Smooth muscle cell (in vitro differentiated cells): ENCODE data around the gene SAE1. TPM values are rescaled to one million over a fixed set of nuclear protein-coding genes. Genes with fewer than 3 reads are reported as not detected.
A peak's percentile ranks its signal among the peaks of the same experiment; 100 is the strongest.

Experiments
- DNase-seq: peaks from one replicate; lab custom pipeline; 2025; ENCODE audit not compliant: unreplicated experiment; lab: John Stamatoyannopoulos, UW
- H2AFZ ChIP-seq: fragments of 200-600 bp; sonication (generic); 2 replicates; pipeline ENCODE4 v1.6.0; 2016; ENCODE audit warnings: antibody characterized with exemption, low read depth, mild to moderate bottlenecking
- H3F3A ChIP-seq: fragments of 200-600 bp; sonication (generic); 2 replicates; pipeline ENCODE4 v1.6.0; 2017; ENCODE audit warnings: antibody characterized with exemption, low read depth
- H3K27ac ChIP-seq: fragments of 200-600 bp; sonication (generic); 2 replicates; pipeline ENCODE4 v1.5.1; 2016; ENCODE audit warnings: low read depth, mild to moderate bottlenecking
- H3K27me3 ChIP-seq: fragments of 200-600 bp; sonication (generic); 2 replicates; pipeline ENCODE4 v1.6.1; 2016; ENCODE audit warnings: low read depth, mild to moderate bottlenecking
- H3K36me3 ChIP-seq: fragments of 200-600 bp; sonication (generic); 2 replicates; pipeline ENCODE4 v1.5.1; 2016; ENCODE audit warnings: low read depth
- H3K4me1 ChIP-seq: fragments of 200-600 bp; sonication (generic); 2 replicates; pipeline ENCODE4 v1.5.1; 2016; ENCODE audit warnings: low read depth
- H3K4me2 ChIP-seq: fragments of 200-600 bp; sonication (generic); 2 replicates; pipeline ENCODE4 v1.6.0; 2016; ENCODE audit warnings: mild to moderate bottlenecking
- H3K4me3 ChIP-seq: fragments of 200-600 bp; sonication (generic); 2 replicates; pipeline ENCODE4 v1.5.1; 2016; ENCODE audit warnings: mild to moderate bottlenecking
- H3K79me2 ChIP-seq: fragments of 200-600 bp; sonication (generic); 2 replicates; pipeline ENCODE4 v1.6.0; 2016; ENCODE audit warnings: low read depth, mild to moderate bottlenecking
- H3K9ac ChIP-seq: fragments of 200-600 bp; sonication (generic); 2 replicates; pipeline ENCODE4 v1.6.0; 2016; ENCODE audit warnings: low read depth
- H3K9me3 ChIP-seq: fragments of 200-600 bp; sonication (generic); replicated peaks from 2 replicates; pipeline ENCODE4 v1.5.1; 2016; ENCODE audit warnings: low read depth
- H4K20me1 ChIP-seq: fragments of 200-600 bp; sonication (generic); 2 replicates; pipeline ENCODE4 v1.6.0; 2016; ENCODE audit warnings: low read depth
- CTCF ChIP-seq: fragments of 200-600 bp; sonication (generic); IDR thresholded peaks from 2 replicates; pipeline ENCODE4 v1.5.1; 2017; ENCODE audit warnings: borderline replicate concordance, mild to moderate bottlenecking, antibody characterized with exemption; ENCODE audit not compliant: insufficient read depth, poor library complexity, severe bottlenecking
- WGBS: methylation state at CpG from one replicate; pipeline ENCODE4 v1.1.7; 2016; ENCODE audit warnings: low lambda C conversion rate; 5-methylcytosine and 5-hydroxymethylcytosine counted together
- polyA plus RNA-seq: library from polyadenylated mRNA; unstranded; fragments of >200 nt; fragmentation: Nextera tagmentation; extraction: Ambion mirVana; gene quantifications from 2 replicates; pipeline ENCODE4 v1.2.1, GENCODE V29; 2016
- total RNA-seq: library from RNA; depleted of rRNA; stranded (reverse); fragments of >200 nt; gene quantifications from 2 replicates; pipeline ENCODE4 v1.2.3, GENCODE V29; 2014

Gene SAE1
- total and polyA plus RNA-seq, 2 experiments from 2014 or later: 65.9 to 89.4 TPM

DNA sequence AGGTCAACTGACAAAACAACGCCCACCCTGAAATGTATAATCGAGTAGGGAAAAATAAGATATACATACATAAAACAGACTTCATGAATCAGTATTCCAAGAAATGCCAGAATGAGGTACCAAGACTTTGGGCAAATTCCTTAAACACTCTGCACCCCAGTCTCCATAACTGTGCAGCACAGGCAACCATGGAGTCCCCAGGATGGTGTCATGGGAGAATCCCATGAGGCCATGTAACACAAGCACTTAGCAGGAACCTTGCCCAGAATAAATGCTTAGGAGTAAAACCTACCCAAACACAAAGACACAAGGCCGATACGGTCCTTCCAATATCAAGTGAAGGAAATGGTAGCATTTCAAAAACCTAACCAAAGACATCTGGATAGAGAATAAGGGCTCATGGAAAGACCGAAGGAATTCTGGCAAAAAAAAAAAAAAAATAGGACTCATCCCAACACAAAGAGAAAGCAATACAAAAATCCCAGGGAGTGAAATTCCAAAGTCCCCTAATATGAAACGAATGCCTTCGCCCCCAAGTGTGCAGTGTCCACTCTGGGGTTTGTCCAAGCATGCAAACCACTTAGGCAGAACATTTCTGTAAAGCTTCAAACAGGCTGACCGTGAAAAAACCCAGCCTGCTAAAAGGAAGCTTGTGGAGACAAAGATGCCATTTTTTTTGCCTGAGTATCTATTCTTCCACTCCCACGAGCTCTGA lies 28.1 kb upstream of the SAE1 start:
- Histone ChIP-seq H3K9ac (no peak overlapping the region), H3K27me3 (no peaks in the 10 kb centered on the region), H4K20me1 (peaks cover 77% of the 10 kb centered on the region), H2AFZ (no peak overlapping the region), H3K4me2 (no peak overlapping the region), H3K4me1 (peaks cover 18% of the 10 kb centered on the region), H3K79me2 (peaks cover 86% of the 10 kb centered on the region), H3K27ac (no peak overlapping the region), H3K4me3 (no peak overlapping the region), H3F3A (peaks cover 15% of the 10 kb centered on the region), H3K36me3 (no peaks in the 10 kb centered on the region), H3K9me3 (no peaks in the 10 kb centered on the region)
- no peak for DNase-seq
- no peak for TF ChIP-seq CTCF
- WGBS: 90% methylated on average over 9 of the region's 9 CpGs

- H3K27ac ChIP-seq: no peak overlapping the region
- WGBS: 91% methylated on average over 9 of the region's 9 CpGs
- no peaks in the 10 kb centered on the region for H3K36me3 ChIP-seq
- H4K20me1 ChIP-seq: peaks cover 60% of the 10 kb centered on the region
- no peak for TF ChIP-seq CTCF
- peaks cover 34% of the 10 kb centered on the region for H3K4me1 ChIP-seq
- no peak overlapping the region for H2AFZ ChIP-seq
- H3K4me2 ChIP-seq: no peak overlapping the region
- no peak overlapping the region for H3K4me3 ChIP-seq
- DNase-seq: no peak
- no peaks in the 10 kb centered on the region for H3K27me3 ChIP-seq
- no peak overlapping the region for H3K9ac ChIP-seq
- peaks cover 34% of the 10 kb centered on the region for H3F3A ChIP-seq
- no peaks in the 10 kb centered on the region for H3K9me3 ChIP-seq
- H3K79me2 ChIP-seq: peaks cover 65% of the 10 kb centered on the region
Measured at GRCh38 chr19:47104680-47105079, 26.0 kb upstream of the SAE1 start.

GRCh38 chr19:47105874-47106273 lies 24.8 kb upstream of the SAE1 start:
- Histone ChIP-seq H3K4me1 (peaks cover 42% of the 10 kb centered on the region), H3K27ac (peak overlapping the region; percentile 100), H3K9me3 (no peaks in the 10 kb centered on the region), H4K20me1 (peaks cover 51% of the 10 kb centered on the region), H3F3A (peaks cover 44% of the 10 kb centered on the region), H3K4me2 (peak overlapping the region; percentile 72), H3K79me2 (peaks cover 63% of the 10 kb centered on the region), H3K4me3 (no peak overlapping the region), H3K9ac (no peak overlapping the region), H3K36me3 (no peaks in the 10 kb centered on the region), H3K27me3 (no peaks in the 10 kb centered on the region), H2AFZ (no peak overlapping the region)
- DNase-seq: no peak
- 93% methylated on average over 2 of the region's 2 CpGs for WGBS
- no peak for TF ChIP-seq CTCF

DNA sequence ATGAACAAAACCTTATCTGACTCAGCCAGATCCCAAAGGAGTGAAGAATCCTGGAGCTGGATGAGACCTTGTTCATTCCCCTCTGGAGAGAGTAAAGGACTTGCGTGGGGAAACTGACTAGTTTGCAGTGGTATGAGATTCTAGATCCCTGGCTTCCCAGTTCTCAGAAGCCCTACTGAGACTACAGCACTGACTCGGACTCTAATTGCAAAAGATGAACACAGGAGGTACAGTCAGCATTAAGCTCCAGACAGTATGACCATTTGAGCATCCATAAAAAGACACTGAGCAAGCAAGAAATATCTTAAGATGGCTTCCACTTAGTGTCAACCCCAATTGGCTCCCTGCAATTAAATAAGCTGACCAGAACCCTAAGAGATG lies 23.8 kb upstream of the SAE1 start:
- H3K79me2 ChIP-seq: peaks cover 63% of the 10 kb centered on the region
- H3K27me3 ChIP-seq: no peaks in the 10 kb centered on the region
- 22% methylated on average over 2 of the region's 2 CpGs for WGBS
- H3K9me3 ChIP-seq: no peaks in the 10 kb centered on the region
- H3F3A ChIP-seq: peaks cover 52% of the 10 kb centered on the region
- H3K9ac ChIP-seq: peak overlapping the region; percentile 41
- H3K27ac ChIP-seq: peak overlapping the region; percentile 100
- TF ChIP-seq CTCF: no peak
- peak overlapping the region; percentile 72 for H3K4me2 ChIP-seq
- no peak for DNase-seq
- peaks cover 42% of the 10 kb centered on the region for H3K4me1 ChIP-seq
- no peak overlapping the region for H2AFZ ChIP-seq
- H4K20me1 ChIP-seq: peaks cover 41% of the 10 kb centered on the region
- H3K36me3 ChIP-seq: no peaks in the 10 kb centered on the region
- no peak overlapping the region for H3K4me3 ChIP-seq
